Head of caudate nucleus (tissue), 42 donors: ENCODE measurements around the gene SNAPC1.

ENCODE experiments used
- DNase-seq, 42 donors: peaks; one replicate each; pipeline versions ENCODE4 v3.0.0 to v3.0.0-alpha.2; 2020 to 2021; ENCODE audit warnings: mixed read lengths in 7 of 42
- intact Hi-C: fragments of 100-400 bp; cut with DNase I; formaldehyde crosslinking; loops from one replicate; pipeline ENCODE4 v1.15.0; 2022

SNAPC1 gene

DNA sequence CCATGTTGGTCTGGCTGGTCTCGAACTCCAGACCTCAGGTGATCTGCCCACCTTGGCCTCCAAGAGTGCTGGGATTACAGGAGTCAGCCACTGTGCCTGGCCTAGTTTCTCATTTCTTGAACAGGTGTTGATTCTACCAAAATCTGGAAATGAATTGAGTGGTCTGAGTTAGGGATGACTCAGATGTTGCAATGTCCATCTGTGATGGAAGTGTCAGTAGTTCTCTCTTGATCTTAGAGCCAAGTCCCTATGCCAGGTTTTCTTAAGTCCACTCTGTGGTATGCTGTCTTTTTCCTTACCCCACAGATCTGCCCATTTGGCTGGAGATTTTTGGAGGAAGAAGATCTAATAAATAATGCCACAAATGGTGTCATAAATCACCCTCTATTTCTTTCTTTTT is 12.6 kb downstream of the SNAPC1 start:
- intact Hi-C loops = no loop called here
- DNase-seq = no peak

- intact Hi-C loops = no loop called here
- no peak for DNase-seq
These were observed 17.9 kb downstream of the SNAPC1 start for GRCh38 chr14:61780125-61780524.

DNA sequence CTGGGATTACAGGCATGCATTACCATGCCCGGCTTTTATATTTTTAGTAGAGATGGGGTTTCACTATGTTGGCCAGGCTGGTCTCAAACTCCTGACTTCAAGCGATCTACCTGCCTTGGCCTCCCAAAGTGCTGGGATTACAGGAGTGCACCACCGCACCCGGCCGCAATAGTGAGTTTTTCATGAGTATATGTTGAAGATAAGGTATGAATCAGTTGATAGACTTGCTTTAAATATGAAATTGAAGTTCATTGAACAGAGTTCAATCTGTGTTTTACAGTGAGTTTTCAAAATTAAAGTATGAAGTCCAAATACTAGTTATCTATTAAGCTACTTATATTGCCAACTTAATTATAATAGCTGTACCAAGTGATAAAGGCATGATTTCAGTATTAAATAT is 35.1 kb downstream of the SNAPC1 start:
- intact Hi-C loops = no loop called here

DNA sequence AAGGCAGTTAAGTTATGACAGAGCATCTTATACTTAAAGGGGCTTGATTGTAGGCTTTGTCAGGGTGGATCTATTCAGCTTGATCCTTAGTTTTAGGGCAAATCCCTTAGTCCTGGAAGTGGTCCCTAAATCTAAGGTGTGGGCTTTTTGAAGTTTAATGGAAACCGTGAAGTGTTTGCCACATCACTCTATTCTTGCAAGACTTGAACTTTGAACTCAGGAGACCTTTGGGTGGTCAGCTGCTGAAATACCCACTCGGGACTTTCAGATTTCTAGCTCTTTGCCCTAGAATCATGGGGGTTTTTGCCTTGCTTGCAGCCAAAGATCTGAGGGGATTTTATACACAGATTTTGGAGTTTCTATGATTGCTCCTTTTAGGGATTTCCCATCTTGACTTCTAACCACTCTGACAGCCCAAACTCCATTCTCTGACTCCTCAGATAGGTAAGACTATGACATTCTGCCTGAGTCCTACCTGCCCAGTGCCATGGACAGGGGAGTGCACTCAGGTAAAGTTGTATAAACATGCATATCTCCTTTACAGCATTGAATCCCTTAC is 39.9 kb downstream of the SNAPC1 start:
- no peak for DNase-seq
- intact Hi-C loops = no loop called here

More for the DNA sequence above, 35.1 kb downstream of the SNAPC1 start:
- DNase-seq = no peak

- intact Hi-C loops = no loop called here
- DNase-seq = no peak
These were observed 41.5 kb downstream of the SNAPC1 start for GRCh38 chr14:61803755-61804154.

- DNase-seq = no peak
- intact Hi-C loops = no loop called here
These were observed 43.2 kb downstream of the SNAPC1 start for GRCh38 chr14:61805451-61805850.

GRCh38 chr14:61811882-61812346 is 49.7 kb downstream of the SNAPC1 start:
- peak in 3 of 42 donors; percentile 5 to 40 (median 17) for DNase-seq
- intact Hi-C loops = no loop called here

- intact Hi-C loops = no loop called here
- peak in 32 of 42 donors; percentile 4 to 51 (median 21) for DNase-seq
These were observed 50.3 kb downstream of the SNAPC1 start, which contains the start of gene SYT16 for GRCh38 chr14:61812347-61813095. Gene SYT16, plus strand, starts transcription at chr14:61812703.

- peak in 19 of 42 donors; percentile 6 to 45 (median 18) for DNase-seq
- intact Hi-C loops = no loop called here
These were observed 50.9 kb downstream of the SNAPC1 start for GRCh38 chr14:61813096-61813606.

DNA sequence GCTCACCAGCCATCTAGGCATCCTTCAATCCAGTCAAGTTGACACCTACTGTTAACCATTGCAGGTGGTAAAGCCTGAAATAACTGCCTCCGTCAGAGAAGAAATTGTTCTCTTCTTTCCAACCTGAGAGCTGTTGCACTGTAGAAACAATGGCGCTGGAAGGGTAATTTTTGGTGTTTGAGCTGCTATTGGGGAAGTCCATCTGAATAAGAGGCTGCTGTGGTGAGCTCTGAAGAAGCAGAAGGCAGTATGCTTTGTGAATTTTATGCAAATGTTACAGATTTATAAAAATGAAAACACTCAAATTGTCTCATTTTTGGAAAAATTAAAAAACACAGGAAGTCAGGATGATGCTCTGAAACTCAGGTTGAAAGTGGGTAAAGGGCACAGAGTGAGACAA is 60.2 kb downstream of the SNAPC1 start:
- intact Hi-C loops = no loop called here
- DNase-seq = no peak

- no peak for DNase-seq
- intact Hi-C loops = no loop called here
These were observed 70.6 kb downstream of the SNAPC1 start for GRCh38 chr14:61832783-61833182.

DNA sequence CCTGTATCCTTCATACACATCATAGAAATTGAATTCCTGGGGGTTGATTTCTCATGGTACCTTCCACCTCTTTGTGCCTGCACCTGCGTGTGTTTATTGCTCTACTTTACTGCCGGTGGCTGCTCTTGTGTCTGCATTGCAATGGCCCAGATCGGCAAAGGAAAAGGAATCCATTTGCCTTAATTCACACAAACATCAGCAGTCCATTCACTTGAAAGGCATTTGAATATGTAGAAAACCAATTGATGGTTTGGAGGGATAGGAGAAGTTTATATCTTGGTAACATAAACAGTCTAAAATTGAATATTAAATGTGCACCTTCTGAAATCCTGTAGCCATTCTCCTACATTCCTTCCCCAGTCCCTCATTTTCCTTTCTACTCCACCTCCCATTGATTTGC is 74.0 kb downstream of the SNAPC1 start:
- intact Hi-C loops = loop anchor here (5.0 kb wide), 1 partner anchor 374 kb away; no protein-coding TSS in a partner anchor
- no peak for DNase-seq

- DNase-seq = no peak
- intact Hi-C loops = loop anchor here (5.0 kb wide), 1 partner anchor 375 kb away; no protein-coding TSS in a partner anchor
These were observed 74.6 kb downstream of the SNAPC1 start for GRCh38 chr14:61836807-61837206.

DNA sequence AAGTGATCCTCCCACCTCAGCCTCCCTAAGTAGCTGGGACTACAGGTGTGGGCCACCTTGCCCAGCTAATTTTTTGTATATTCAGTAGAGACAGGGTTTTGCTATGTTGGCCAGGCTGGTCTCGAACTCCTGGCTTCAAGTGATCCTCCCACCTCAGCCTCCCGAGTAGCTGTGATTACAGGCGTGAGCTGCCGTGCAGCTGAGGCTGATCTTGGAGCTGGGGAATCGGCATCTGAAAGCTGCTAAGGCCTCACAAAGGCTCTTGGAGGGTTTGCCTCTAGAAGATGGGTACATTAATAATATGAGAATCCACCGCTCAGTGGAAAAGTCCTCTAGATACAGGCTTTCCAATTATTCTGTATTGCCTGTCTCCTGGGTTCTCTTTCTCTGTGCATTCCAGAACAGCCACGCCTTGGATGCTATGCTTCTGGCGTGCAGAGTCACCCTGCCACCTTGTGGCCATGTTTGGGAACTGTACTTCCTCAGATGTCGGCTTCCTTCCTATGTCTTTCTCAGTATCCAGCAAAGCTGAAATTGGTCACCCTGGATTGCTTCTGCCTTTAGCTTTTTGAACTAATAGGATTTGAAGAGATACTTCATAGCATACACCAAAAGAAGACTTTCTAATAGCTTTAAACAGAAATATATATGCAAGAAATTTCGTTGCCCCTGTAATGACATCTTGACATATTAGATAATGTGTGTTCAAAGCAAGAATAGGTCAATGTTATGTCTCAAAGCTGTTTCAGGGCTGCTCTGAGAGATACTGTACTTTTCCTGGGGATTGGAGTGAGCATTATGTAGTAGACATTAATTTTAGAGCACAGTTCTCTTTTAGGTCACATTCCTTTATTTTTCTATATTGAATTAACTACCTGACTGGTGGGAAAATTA is 75.4 kb downstream of the SNAPC1 start:
- intact Hi-C loops = loop anchor here (5.0 kb wide), 1 partner anchor 375 kb away; no protein-coding TSS in a partner anchor

GRCh38 chr14:61838661-61839245 is 76.5 kb downstream of the SNAPC1 start:
- intact Hi-C loops = loop anchor here (5.0 kb wide), 1 partner anchor 376 kb away; no protein-coding TSS in a partner anchor
- DNase-seq = no peak

More for the DNA sequence above, 75.4 kb downstream of the SNAPC1 start:
- peak; percentile 62 to 94 (median 84) for DNase-seq

GRCh38 chr14:61839507-61839906 is 77.3 kb downstream of the SNAPC1 start:
- no peak for DNase-seq
- intact Hi-C loops = loop anchor here (5.0 kb wide), 1 partner anchor 377 kb away; no protein-coding TSS in a partner anchor

- intact Hi-C loops = no loop called here
These were observed 78.9 kb downstream of the SNAPC1 start for GRCh38 chr14:61841145-61841544.

More at GRCh38 chr14:61841145-61841544, 78.9 kb downstream of the SNAPC1 start:
- peak in 6 of 42 donors; percentile 6 to 47 (median 34) for DNase-seq
